Endothelial cell (in vitro differentiated cells): ENCODE data around the gene KCTD19. TPM values are rescaled to one million over a fixed set of nuclear protein-coding genes. Genes with fewer than 3 reads are reported as not detected.

ENCODE experiments used
- DNase-seq: peaks from one replicate; pipeline ENCODE4 v3.0.0; 2021; ENCODE audit warnings: low spot score
- H3K27ac Mint-ChIP-seq: one replicate; pipeline ENCODE4 v1.8.0; 2021; ENCODE audit warnings: mixed read lengths, inconsistent platforms; ENCODE audit not compliant: unreplicated experiment
- H3K27me3 Mint-ChIP-seq: one replicate; pipeline ENCODE4 v1.8.0; 2021; ENCODE audit warnings: mild to moderate bottlenecking, moderate library complexity, mixed read lengths, inconsistent platforms; ENCODE audit not compliant: unreplicated experiment
- H3K36me3 Mint-ChIP-seq: one replicate; pipeline ENCODE4 v1.8.0; 2021; ENCODE audit warnings: mild to moderate bottlenecking, low read depth, mixed read lengths, inconsistent platforms; ENCODE audit not compliant: unreplicated experiment
- H3K4me1 Mint-ChIP-seq: one replicate; pipeline ENCODE4 v1.8.0; 2021; ENCODE audit warnings: mild to moderate bottlenecking, mixed read lengths, inconsistent platforms; ENCODE audit not compliant: unreplicated experiment
- H3K4me3 Mint-ChIP-seq: one replicate; pipeline ENCODE4 v1.8.0; 2021; ENCODE audit warnings: mild to moderate bottlenecking, mixed read lengths, inconsistent platforms; ENCODE audit not compliant: unreplicated experiment
- H3K9me3 Mint-ChIP-seq: one replicate; pipeline ENCODE4 v1.8.0; 2021; ENCODE audit warnings: mixed read lengths, inconsistent platforms; ENCODE audit not compliant: unreplicated experiment
- CTCF ChIP-seq: fragments of 200-600 bp; sonication (generic); IDR thresholded peaks from one replicate; pipeline ENCODE4 v1.5.0; 2021; ENCODE audit warnings: antibody characterized with exemption; ENCODE audit not compliant: unreplicated experiment
- total RNA-seq: library from RNA; stranded (reverse); fragmentation: NEBNext Ultra II Directional; extraction: Animal tissue kit (Norgen Biotek cat#: 25700); gene quantifications from one replicate; pipeline ENCODE4 v1.2.1, GENCODE V29; 2021; ENCODE audit not compliant: unreplicated experiment

The KCTD19 gene
- total RNA-seq, 1 donor from 2014 or later = 2.0 TPM

GRCh38 chr16:67327743-67328142 lies 1.2 kb upstream of the KCTD19 start:
- H3K4me3 Mint-ChIP-seq = no peak overlapping the region
- H3K36me3 Mint-ChIP-seq = no peaks in the 10 kb centered on the region
- no peak for TF ChIP-seq CTCF
- no peaks in the 10 kb centered on the region for H3K9me3 Mint-ChIP-seq
- H3K27ac Mint-ChIP-seq = no peak overlapping the region
- peaks cover 4% of the 10 kb centered on the region for H3K4me1 Mint-ChIP-seq
- peaks cover 6% of the 10 kb centered on the region for H3K27me3 Mint-ChIP-seq
- DNase-seq = no peak

DNA sequence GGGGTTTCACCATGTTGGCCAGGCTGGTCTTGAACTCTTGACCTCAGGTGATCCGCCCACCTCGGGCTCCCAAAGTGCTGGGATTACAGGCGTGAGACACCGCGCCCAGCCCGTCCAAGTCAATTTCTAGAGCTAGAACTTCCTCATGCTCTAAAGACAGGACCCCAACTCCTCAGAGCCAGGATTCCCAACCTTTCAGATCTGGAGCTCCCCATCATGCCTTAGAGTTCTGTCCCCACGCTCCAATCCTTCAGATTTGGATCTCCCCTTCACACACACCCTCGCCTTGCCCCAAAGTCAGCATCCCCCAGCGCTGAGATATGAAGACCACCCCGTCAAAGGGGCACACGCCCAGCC lies 448 bp downstream of the KCTD19 start:
- DNase-seq = no peak
- H3K27me3 Mint-ChIP-seq = peaks cover 6% of the 10 kb centered on the region
- peak overlapping the region; percentile 90 for H3K4me3 Mint-ChIP-seq
- H3K27ac Mint-ChIP-seq = peak overlapping the region; percentile 23
- no peaks in the 10 kb centered on the region for H3K9me3 Mint-ChIP-seq
- H3K36me3 Mint-ChIP-seq = no peaks in the 10 kb centered on the region
- peaks cover 4% of the 10 kb centered on the region for H3K4me1 Mint-ChIP-seq
- TF ChIP-seq CTCF = no peak

DNA sequence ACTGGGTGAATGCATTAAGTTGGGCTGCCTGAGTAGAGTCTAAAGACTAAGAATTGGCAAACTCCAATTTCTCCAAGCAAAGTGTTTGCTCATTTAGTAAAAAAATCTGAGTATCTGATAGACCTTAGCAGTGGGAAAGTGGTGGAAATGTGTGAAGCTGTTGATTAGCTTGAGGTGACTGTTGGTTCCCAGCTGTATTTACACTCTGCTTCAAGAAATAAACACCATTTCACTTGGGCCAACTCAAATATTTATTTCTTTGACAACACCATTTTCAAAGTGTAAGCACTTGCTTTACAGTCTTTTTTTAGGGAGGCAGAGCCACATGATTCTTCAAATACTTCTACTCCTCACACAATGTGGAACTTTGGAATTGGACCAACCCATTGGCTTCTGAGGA lies 8.7 kb downstream of the KCTD19 start:
- H3K27me3 Mint-ChIP-seq = peaks cover 5% of the 10 kb centered on the region
- peaks cover 7% of the 10 kb centered on the region for H3K4me1 Mint-ChIP-seq
- H3K27ac Mint-ChIP-seq = no peak overlapping the region
- TF ChIP-seq CTCF = no peak
- H3K36me3 Mint-ChIP-seq = no peaks in the 10 kb centered on the region
- H3K4me3 Mint-ChIP-seq = no peak overlapping the region
- no peak for DNase-seq
- no peaks in the 10 kb centered on the region for H3K9me3 Mint-ChIP-seq

- Mint-ChIP-seq H3K27me3 (peaks cover 6% of the 10 kb centered on the region), H3K4me1 (peaks cover 26% of the 10 kb centered on the region), H3K9me3 (no peaks in the 10 kb centered on the region), H3K27ac (no peak overlapping the region), H3K36me3 (no peaks in the 10 kb centered on the region), H3K4me3 (no peak overlapping the region)
- DNase-seq = no peak
- no peak for TF ChIP-seq CTCF
Measured at GRCh38 chr16:67312719-67313118, 13.8 kb downstream of the KCTD19 start.

- Mint-ChIP-seq H3K4me1 (peaks cover 26% of the 10 kb centered on the region), H3K36me3 (no peaks in the 10 kb centered on the region), H3K27ac (no peak overlapping the region), H3K4me3 (no peak overlapping the region), H3K9me3 (no peaks in the 10 kb centered on the region), H3K27me3 (peaks cover 6% of the 10 kb centered on the region)
- TF ChIP-seq CTCF = no peak
- no peak for DNase-seq
Measured at GRCh38 chr16:67311607-67312488, 14.7 kb downstream of the KCTD19 start.
